Chondrocyte (in vitro differentiated cells): ENCODE results near the gene TOM1L2. TPM values are rescaled to one million over a fixed set of nuclear protein-coding genes. Genes with fewer than 3 reads are reported as not detected.
A peak's percentile ranks its signal among the peaks of the same experiment; 100 is the strongest.

Source experiments
- DNase-seq: peaks from one replicate; pipeline ENCODE4 v3.0.0; 2021; ENCODE audit warnings: mixed read lengths, low spot score
- H3K27ac Mint-ChIP-seq: one replicate; pipeline ENCODE4 v1.8.0; 2021; ENCODE audit warnings: mild to moderate bottlenecking, moderate library complexity, mixed read lengths; ENCODE audit not compliant: unreplicated experiment
- H3K27me3 Mint-ChIP-seq: 2 replicates; pipeline ENCODE4 v1.8.0; 2021; ENCODE audit warnings: low read depth, mixed read lengths
- H3K36me3 Mint-ChIP-seq: 2 replicates; pipeline ENCODE4 v1.8.0; 2021; ENCODE audit warnings: low read depth, mixed read lengths
- H3K4me1 Mint-ChIP-seq: 2 replicates; pipeline ENCODE4 v1.8.0; 2021; ENCODE audit warnings: low read depth, mild to moderate bottlenecking, mixed read lengths
- H3K4me3 Mint-ChIP-seq: one replicate; pipeline ENCODE4 v1.8.0; 2021; ENCODE audit warnings: mild to moderate bottlenecking, moderate library complexity, mixed read lengths; ENCODE audit not compliant: unreplicated experiment
- H3K9me3 Mint-ChIP-seq: 2 replicates; pipeline ENCODE4 v1.8.0; 2021; ENCODE audit warnings: low read depth, mixed read lengths
- CTCF ChIP-seq: fragments of 200-600 bp; sonication (generic); IDR thresholded peaks from 2 replicates; pipeline ENCODE4 v1.5.0; 2021; ENCODE audit warnings: antibody characterized with exemption, mild to moderate bottlenecking, moderate library complexity
- total RNA-seq: library from RNA; stranded (reverse); gene quantifications from 3 replicates; pipeline ENCODE4 v1.2.1, GENCODE V29; 2021

TOM1L2 gene
- total RNA-seq, 1 donor from 2014 or later: 56.1 TPM

GRCh38 chr17:17817552-17817947, 154.7 kb downstream of the TOM1L2 start:
- H3K9me3 Mint-ChIP-seq: no peaks in the 10 kb centered on the region
- H3K27me3 Mint-ChIP-seq: no peaks in the 10 kb centered on the region
- no peak for TF ChIP-seq CTCF
- no peak overlapping the region for H3K4me3 Mint-ChIP-seq
- H3K4me1 Mint-ChIP-seq: peaks cover 14% of the 10 kb centered on the region
- DNase-seq: no peak
- H3K27ac Mint-ChIP-seq: no peak overlapping the region
- peaks cover 2% of the 10 kb centered on the region for H3K36me3 Mint-ChIP-seq

- TF ChIP-seq CTCF: peak; percentile 24
- Mint-ChIP-seq H3K27ac (no peak overlapping the region), H3K9me3 (no peaks in the 10 kb centered on the region), H3K4me3 (no peak overlapping the region), H3K4me1 (peaks cover 12% of the 10 kb centered on the region), H3K27me3 (no peaks in the 10 kb centered on the region), H3K36me3 (peaks cover 2% of the 10 kb centered on the region)
- no peak for DNase-seq
These were observed 155.2 kb downstream of the TOM1L2 start for GRCh38 chr17:17816831-17817551.

- H3K36me3 Mint-ChIP-seq: peaks cover 2% of the 10 kb centered on the region
- H3K27me3 Mint-ChIP-seq: no peaks in the 10 kb centered on the region
These were observed 155.9 kb downstream of the TOM1L2 start for GRCh38 chr17:17816240-17816814.

GRCh38 chr17:17815436-17816200, 156.6 kb downstream of the TOM1L2 start:
- Mint-ChIP-seq H3K4me3 (no peak overlapping the region), H3K9me3 (no peaks in the 10 kb centered on the region), H3K4me1 (peaks cover 18% of the 10 kb centered on the region), H3K36me3 (peaks cover 2% of the 10 kb centered on the region), H3K27me3 (no peaks in the 10 kb centered on the region), H3K27ac (no peak overlapping the region)
- TF ChIP-seq CTCF: no peak
- DNase-seq: no peak

More at GRCh38 chr17:17816240-17816814, 155.9 kb downstream of the TOM1L2 start:
- no peak overlapping the region for H3K27ac Mint-ChIP-seq
- peak; percentile 91 for DNase-seq
- no peaks in the 10 kb centered on the region for H3K9me3 Mint-ChIP-seq
- H3K4me3 Mint-ChIP-seq: no peak overlapping the region
- no peak for TF ChIP-seq CTCF
- H3K4me1 Mint-ChIP-seq: peaks cover 16% of the 10 kb centered on the region

- H3K9me3 Mint-ChIP-seq: no peaks in the 10 kb centered on the region
- no peak overlapping the region for H3K27ac Mint-ChIP-seq
- peaks cover 19% of the 10 kb centered on the region for H3K4me1 Mint-ChIP-seq
- no peak overlapping the region for H3K4me3 Mint-ChIP-seq
- DNase-seq: no peak
- H3K36me3 Mint-ChIP-seq: peaks cover 2% of the 10 kb centered on the region
- TF ChIP-seq CTCF: no peak
- no peaks in the 10 kb centered on the region for H3K27me3 Mint-ChIP-seq
These were observed 157.2 kb downstream of the TOM1L2 start for GRCh38 chr17:17815062-17815406.
